Measurements from ENCODE around the gene AURKB. TPM values are rescaled to one million over a fixed set of nuclear protein-coding genes. Genes with fewer than 3 reads are reported as not detected.

AURKB gene
- total and polyA plus RNA-seq, 2 of the 13 experiments (the other 11 are each of a cell fraction or from before 2014, with no cell fraction given), result 29.5 to 75.3 TPM

DNA sequence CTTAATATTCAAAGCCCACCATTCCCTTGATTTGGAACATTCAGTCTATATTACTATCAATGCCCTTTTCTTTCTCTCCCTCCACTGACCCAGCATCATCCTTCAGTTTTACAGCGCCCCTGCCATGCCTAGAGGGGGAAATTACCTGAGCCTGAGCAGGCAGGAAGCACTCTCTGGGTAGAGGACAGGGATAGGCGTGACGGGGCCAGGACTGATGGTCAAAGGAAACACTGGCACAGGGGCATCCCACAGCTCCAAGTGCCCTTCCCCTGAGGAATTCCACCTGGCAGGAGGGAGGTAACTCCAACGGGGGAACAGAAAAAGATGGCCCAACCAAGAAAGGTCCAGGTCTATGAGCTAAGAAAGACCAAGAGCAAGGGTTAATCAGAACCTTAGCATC is 27.5 kb upstream of the AURKB start:
- no peak overlapping the region for H2AFZ ChIP-seq (ENCODE audit: low read length)
- H3K9me3 ChIP-seq (ENCODE audit: low read length), result no peaks in the 10 kb centered on the region
- TF ChIP-seq PCBP1 (IDR thresholded peaks at IDR 0.05; ENCODE audit: borderline replicate concordance, low read depth, low read length), result no peak
- TF ChIP-seq GLI4 (CRISPR knock-in tag; IDR thresholded peaks at IDR 0.05; ENCODE audit: borderline replicate concordance), result no peak
- no peak for TF ChIP-seq ZNF251 (CRISPR knock-in tag; IDR thresholded peaks at IDR 0.05)
- no peak for TF ChIP-seq POGZ (CRISPR knock-in tag; IDR thresholded peaks at IDR 0.05)
- TF ChIP-seq ZNF550 (CRISPR knock-in tag; IDR thresholded peaks at IDR 0.05; ENCODE audit: borderline replicate concordance), result no peak
- no peak for TF ChIP-seq FOXO1 (CRISPR knock-in tag; IDR thresholded peaks at IDR 0.05)
- no peak for TF ChIP-seq ZNF296 (CRISPR knock-in tag; conservative IDR thresholded peaks at IDR 0.05)
- TF ChIP-seq ZNF879 (CRISPR knock-in tag; IDR thresholded peaks at IDR 0.05), result no peak
- no peak for TF ChIP-seq GATAD1 (CRISPR knock-in tag; IDR thresholded peaks at IDR 0.05)
- TF ChIP-seq EP300 (IDR thresholded peaks at IDR 0.05; ENCODE audit: low read depth in 2 of 2, low read length in 2 of 2), result no peak
- no peak for TF ChIP-seq EP300 (CRISPR knock-in tag; IDR thresholded peaks at IDR 0.05; ENCODE audit: borderline replicate concordance)
- H3K27me3 ChIP-seq (ENCODE audit: control insufficient read depth in 1 of 2, insufficient read depth in 2 of 2, low read length in 2 of 2), result no peaks in the 10 kb centered on the region
- H3K4me2 ChIP-seq (ENCODE audit: low read depth, low read length), result no peak overlapping the region
- no peaks in the 10 kb centered on the region for H4K20me1 ChIP-seq (ENCODE audit: insufficient read depth, low read length)
- intact Hi-C loops (cut with micrococcal nuclease; ENCODE audit: unreplicated experiment), result no loop called here
- WGBS (ENCODE audit: low lambda C conversion rate), result 95% methylated on average over 4 of the region's 4 CpGs
- BruUV-seq (replicated peaks), result TSS peak; percentile 41
- ChIA-PET CTCF (ENCODE audit: low intra/inter-chr PET ratio, low total read pairs) (no interaction called here), POLR2A (interaction anchor here (1.0 to 1.3 kb wide), 2 partner anchors 10 to 58 kb away, joined by 4 to 12 read pairs; partner anchors contain the start of genes CTC1 and SLC25A35)
- peaks cover 1% of the 10 kb centered on the region for H3K79me2 ChIP-seq (ENCODE audit: insufficient read depth, low read length)
- H3K27ac ChIP-seq (ENCODE audit: extremely low read length, insufficient read depth, low read length), result no peak overlapping the region
- H3K4me3 ChIP-seq (replicated peaks in 1 of 3; ENCODE audit: insufficient read depth in 1 of 3, low read depth in 2 of 3, low read length in 3 of 3), result no peak overlapping the region
- FAIRE-seq, result no peak
- peaks cover 17% of the 10 kb centered on the region; the same call in 1 of the 2 replicates for H3K4me1 ChIP-seq (ENCODE audit: insufficient read depth, low read length)
- no peak for ATAC-seq
- DNase-seq (ENCODE audit: low spot score), result no peak
- in situ Hi-C loops (cut with HindIII; ENCODE audit: extremely low pct_ligation_motif_present, low pct_unique_long_range_greater_than_20kb), result no loop called here
- H3K36me3 ChIP-seq (replicated peaks in 1 of 2; ENCODE audit: control insufficient read depth in 1 of 2, insufficient read depth in 2 of 2, low read length in 2 of 2), result peaks cover 29 to 75% of the 10 kb centered on the region in 2 experiments
- H3K9ac ChIP-seq (ENCODE audit: insufficient read depth, low read depth, low read length), result no peak overlapping the region

Measured in HepG2 (cell line).